ENCODE results near the gene CCDC51. TPM values are rescaled to one million over a fixed set of nuclear protein-coding genes. Genes with fewer than 3 reads are reported as not detected.

CCDC51 gene
- polyA plus RNA-seq, 1 of the 3 experiments (the other 2 are of a cell fraction), result 24.2 TPM

GRCh38 chr3:48429317-48429959, 10.5 kb downstream of the CCDC51 start (continued):
- TF ChIP-seq SIN3A (IDR thresholded peaks at IDR 0.05; ENCODE audit: borderline replicate concordance, low read depth, low read length) (no peak), REST (IDR thresholded peaks at IDR 0.05; ENCODE audit: low read depth, low read length) (no peak), FOXM1 (IDR thresholded peaks at IDR 0.05; ENCODE audit: low read depth) (no peak)

GRCh38 chr3:48428572-48429316, 11.2 kb downstream of the CCDC51 start:
- Histone ChIP-seq H3K9ac (peak overlapping the region; percentile 84), H3K4me3 (ENCODE audit: low read depth in 2 of 2, low read length in 1 of 2) (peak overlapping the region; percentile 73 to 79), H3K9me3 (no peaks in the 10 kb centered on the region), H3K27ac (ENCODE audit: low read depth in 2 of 2, low read length in 1 of 2) (peak overlapping the region; percentile 54 to 89; a peak in 3 of 4 replicates), H4K20me1 (ENCODE audit: insufficient read depth) (no peaks in the 10 kb centered on the region), H3K36me3 (replicated peaks in 1 of 2; ENCODE audit: control insufficient read depth in 1 of 2, insufficient read depth in 2 of 2, low read length in 1 of 2) (peaks cover 4 to 18% of the 10 kb centered on the region in 2 experiments), H3K4me2 (peak overlapping the region; percentile 99), H3K79me2 (ENCODE audit: insufficient read depth) (peaks cover 46% of the 10 kb centered on the region), H3K4me1 (ENCODE audit: control insufficient read depth in 1 of 2, insufficient read depth in 2 of 2, low read depth in 1 of 2, low read length in 1 of 2) (peaks cover 7 to 49% of the 10 kb centered on the region in 2 experiments; a peak in 2 of 4 replicates), H2AFZ (ENCODE audit: low read depth) (peak overlapping the region; percentile 63; the same call in 1 of the 2 replicates), H3F3A (replicated peaks; ENCODE audit: insufficient read depth) (no peaks in the 10 kb centered on the region), H3K27me3 (ENCODE audit: insufficient read depth) (no peaks in the 10 kb centered on the region), H3K9me2 (no peaks in the 10 kb centered on the region)
- 0% methylated on average over 14 of the region's 60 CpGs for WGBS (ENCODE audit: low lambda C conversion rate)
- POLR2A ChIA-PET, result interaction anchor here (0.6 to 1.7 kb wide), 9 partner anchors 9 to 163 kb away, joined by 3 to 11 read pairs (median 4); partner anchors contain the start of genes ATRIP, CCDC51 and TMA7
- CTCF ChIA-PET, result interaction anchor here (0.8 to 13.2 kb wide), 6 partner anchors 10 to 235 kb away, joined by 3 to 399 read pairs (median 5); partner anchors contain the start of genes CCDC51 and TMA7
- peak; percentile 89 for DNase-seq
- TF ChIP-seq FOSL2 (IDR thresholded peaks at IDR 0.05; ENCODE audit: borderline replicate concordance, low read depth), result no peak
- TF ChIP-seq RFX5 (IDR thresholded peaks at IDR 0.05; ENCODE audit: low read length), result no peak
- TF ChIP-seq POLR2AphosphoS5 (IDR thresholded peaks at IDR 0.05; ENCODE audit: low read depth, low read length), result 0 out of 2 replicates have a peak, but pooled peaks have one; percentile 17
- no peak for TF ChIP-seq REST (IDR thresholded peaks at IDR 0.05; ENCODE audit: low read depth, low read length)
- TF ChIP-seq NFIC (IDR thresholded peaks at IDR 0.05; ENCODE audit: borderline replicate concordance), result no peak
- no peak for TF ChIP-seq TEAD4 (IDR thresholded peaks at IDR 0.05; ENCODE audit: borderline replicate concordance, insufficient read depth)
- no peak for TF ChIP-seq MEF2A (IDR thresholded peaks at IDR 0.05; ENCODE audit: borderline replicate concordance, low read depth)
- TF ChIP-seq JUND (IDR thresholded peaks at IDR 0.05), result no peak
- no peak for TF ChIP-seq USF1 (IDR thresholded peaks at IDR 0.05; ENCODE audit: borderline replicate concordance, low read depth)
- TF ChIP-seq NRF1 (IDR thresholded peaks at IDR 0.05; ENCODE audit: low read depth, low read length), result no peak
- TF ChIP-seq CHD2 (IDR thresholded peaks at IDR 0.05; ENCODE audit: low read length, partially characterized antibody), result peak; percentile 12
- TF ChIP-seq FOXJ3 (CRISPR knock-in tag; IDR thresholded peaks at IDR 0.05), result no peak
- no peak for TF ChIP-seq RCOR1 (IDR thresholded peaks at IDR 0.05; ENCODE audit: low read length)
- TF ChIP-seq SIN3A (IDR thresholded peaks at IDR 0.05; ENCODE audit: borderline replicate concordance, low read depth, low read length), result no peak
- TF ChIP-seq CTCF (IDR thresholded peaks at IDR 0.05), result no peak
- no peak for TF ChIP-seq EP300 (IDR thresholded peaks at IDR 0.05; ENCODE audit: borderline replicate concordance in 1 of 2, low read depth in 1 of 2, low read length in 1 of 2)
- no peak for TF ChIP-seq RXRA (IDR thresholded peaks at IDR 0.05; ENCODE audit: borderline replicate concordance, low read depth)
